Tibial nerve (tissue), 3 donors: ENCODE results near the gene ANO1.

ENCODE experiments used
- CTCF ChIP-seq, 5 experiments: fragments of 200-600 bp in 3 of 5; fragments of 450-650 bp in 2 of 5; sonication (generic) in 3 of 5; IDR thresholded peaks; one replicate each; pipeline ENCODE4 v1.5.1; 2016 to 2019; ENCODE audit warnings: antibody characterized with exemption in 5 of 5, mild to moderate bottlenecking in 3 of 5, moderate library complexity in 2 of 5
- POLR2A ChIP-seq, 2 donors: fragments of 450-650 bp; IDR thresholded peaks; one replicate each; pipeline ENCODE4 v1.6.1; 2017; ENCODE audit warnings: antibody characterized with exemption in 2 of 2, mild to moderate bottlenecking in 2 of 2, moderate library complexity in 2 of 2

- TF ChIP-seq CTCF (IDR thresholded peaks at IDR 0.05) (no peak), POLR2A (IDR thresholded peaks at IDR 0.05) (no peak)
Measured at GRCh38 chr11:70038034-70038834, 39.9 kb upstream of the ANO1 start.
